Measurements from ENCODE around the gene WDR70.
"Not testable (repeated sequence)": the region's sequence is repeated elsewhere in the genome, so short reads cannot be mapped to it uniquely, and the experiment has no call there.

WDR70 gene

DNA sequence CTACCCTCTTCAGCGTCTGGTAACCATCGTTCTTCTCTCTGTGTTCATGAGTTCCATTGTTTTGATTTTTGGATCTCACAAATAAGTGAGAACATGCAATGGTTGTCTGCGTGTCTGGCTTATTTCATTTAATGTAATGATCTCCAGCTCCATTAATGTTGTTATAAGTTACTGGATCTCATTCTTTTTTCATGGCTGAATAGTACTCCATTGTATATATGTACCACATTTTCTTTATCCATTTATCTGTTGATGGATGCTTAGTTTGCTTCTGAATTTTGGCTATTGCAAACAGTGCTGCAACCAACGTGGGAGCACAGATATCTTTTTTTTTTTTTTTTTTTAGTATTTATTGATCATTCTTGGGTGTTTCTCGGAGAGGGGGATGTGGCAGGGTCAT, 139.2 kb downstream of the WDR70 start:
- not testable (repeated sequence) for DNase-seq

DNA sequence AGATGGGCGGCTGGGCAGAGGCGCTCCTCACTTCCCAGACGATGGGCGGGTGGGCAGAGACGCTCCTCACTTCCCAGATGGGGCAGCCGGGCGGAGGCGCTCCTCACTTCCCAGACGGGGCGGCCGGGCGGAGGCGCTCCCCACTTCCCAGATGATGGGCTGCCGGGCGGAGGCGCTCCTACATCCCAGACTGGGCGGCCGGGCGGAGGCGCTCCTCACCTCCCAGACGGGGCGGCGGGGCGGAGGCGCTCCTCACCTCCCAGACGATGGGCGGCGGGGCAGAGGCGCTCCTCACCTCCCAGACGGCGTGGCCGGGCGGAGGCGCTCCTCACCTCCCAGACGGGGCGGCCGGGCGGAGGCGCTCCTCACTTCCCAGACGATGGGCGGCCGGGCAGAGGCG, 140.2 kb downstream of the WDR70 start:
- DNase-seq = no peak

DNA sequence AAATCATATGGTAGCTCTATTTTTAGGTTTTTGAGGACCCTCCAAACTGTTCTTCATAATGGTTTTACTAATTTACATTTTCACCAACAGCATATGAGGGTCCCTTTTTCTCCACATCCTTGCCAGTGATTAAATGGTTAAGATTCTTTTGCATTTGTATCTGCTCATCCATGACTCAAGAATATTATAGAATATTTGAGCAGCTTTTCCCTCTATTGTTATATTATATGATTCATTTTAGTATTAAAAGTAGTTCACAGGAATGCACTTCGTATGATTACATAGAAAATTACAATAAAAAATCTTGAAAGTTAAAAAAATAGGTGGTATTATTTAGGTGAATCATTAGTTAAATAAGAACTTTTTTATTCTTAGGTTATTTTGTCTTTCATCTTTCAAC, 140.7 kb downstream of the WDR70 start:
- DNase-seq = no peak

DNA sequence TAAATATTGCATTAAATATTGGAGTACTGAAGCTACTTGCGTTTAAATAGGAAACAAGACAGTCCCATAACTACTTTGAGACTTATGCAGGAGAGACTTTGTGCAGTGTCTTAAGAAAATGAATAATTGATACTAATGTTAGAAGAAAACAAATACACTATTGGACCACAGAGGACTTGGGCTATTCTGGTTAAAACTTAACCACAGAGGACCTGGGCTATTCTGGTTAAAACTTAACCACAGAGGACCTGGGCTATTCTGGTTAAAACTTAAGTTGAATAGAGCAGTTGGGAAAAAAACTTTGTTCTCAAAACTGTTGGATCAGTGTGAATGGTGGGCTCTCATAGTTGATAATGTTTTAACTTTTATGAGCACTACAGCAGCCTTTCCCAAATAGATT, 141.7 kb downstream of the WDR70 start:
- DNase-seq = no peak

DNA sequence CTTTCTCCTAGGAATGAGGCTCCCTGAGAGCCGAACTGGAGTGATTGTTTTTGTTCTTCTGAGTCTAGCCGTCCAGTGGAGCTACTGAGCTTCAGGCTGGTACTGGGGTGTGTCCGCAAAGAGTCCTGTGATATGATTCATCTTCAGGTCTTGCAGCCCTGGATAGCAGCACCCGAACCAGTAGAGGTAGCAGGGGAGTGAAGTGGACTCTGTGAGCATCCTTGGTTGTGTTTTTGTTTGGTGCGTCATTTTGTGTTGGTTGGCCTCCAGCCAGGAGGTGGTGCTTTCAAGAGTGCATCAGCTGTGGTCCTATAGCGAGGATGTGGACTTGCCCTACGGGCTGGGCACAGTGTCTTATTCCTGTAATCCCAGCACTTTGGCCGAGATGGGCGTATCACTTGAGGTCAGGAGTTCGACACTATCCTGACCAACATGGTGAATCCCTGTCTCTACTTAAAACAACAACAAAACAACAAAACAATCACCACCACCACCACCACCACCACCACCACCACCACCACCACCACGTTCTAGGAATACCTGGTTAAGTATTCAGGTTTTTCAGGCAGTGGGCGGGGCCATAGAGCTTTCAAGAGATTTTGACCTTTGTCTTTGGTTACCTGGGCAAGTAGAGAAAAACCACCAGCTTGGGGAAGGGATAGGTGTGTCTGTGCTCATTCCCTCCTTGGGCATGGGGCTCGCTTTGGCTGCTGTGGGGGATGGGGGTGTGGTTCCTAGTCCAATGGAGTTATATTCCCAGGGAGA, 154.0 kb downstream of the WDR70 start:
- no peak for DNase-seq

DNA sequence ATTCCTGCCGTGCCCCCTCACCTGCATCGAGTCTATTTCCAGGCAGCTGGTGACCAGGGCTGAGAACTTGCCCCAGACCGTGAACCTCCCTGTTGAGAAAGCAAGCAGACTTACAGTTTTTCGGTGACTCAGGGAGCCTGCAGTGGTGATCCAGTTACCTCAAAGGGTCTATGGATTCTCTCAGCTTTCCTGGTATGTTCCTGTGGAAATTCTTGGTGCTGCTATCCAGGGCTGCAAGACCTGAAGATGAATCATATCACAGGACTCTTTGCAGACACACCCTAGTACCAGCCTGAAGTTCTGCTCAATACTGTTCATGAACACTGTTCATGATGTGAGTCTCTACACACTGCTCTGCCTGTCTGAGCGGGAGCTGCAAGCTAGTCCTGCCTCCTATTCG, 154.7 kb downstream of the WDR70 start:
- DNase-seq = no peak

DNA sequence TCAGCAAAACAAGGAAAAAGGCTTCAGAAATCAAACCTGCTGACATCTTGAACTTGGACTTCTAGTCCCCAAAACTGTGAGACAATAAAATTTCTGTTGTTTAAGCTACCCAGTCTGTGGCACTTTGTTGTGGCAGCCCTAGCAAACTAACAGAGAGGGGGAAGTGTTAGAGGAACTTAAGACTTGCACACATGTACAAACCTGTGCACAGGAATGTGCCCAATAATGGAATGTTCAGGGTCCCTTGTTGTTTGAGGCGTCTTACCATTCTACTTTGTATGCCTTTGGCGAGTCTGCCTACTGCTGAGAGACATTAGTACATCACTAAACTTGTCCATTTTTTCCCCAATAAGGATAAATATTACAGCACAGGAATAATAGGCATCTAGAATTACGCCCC, 160.3 kb downstream of the WDR70 start:
- no peak for DNase-seq

DNA sequence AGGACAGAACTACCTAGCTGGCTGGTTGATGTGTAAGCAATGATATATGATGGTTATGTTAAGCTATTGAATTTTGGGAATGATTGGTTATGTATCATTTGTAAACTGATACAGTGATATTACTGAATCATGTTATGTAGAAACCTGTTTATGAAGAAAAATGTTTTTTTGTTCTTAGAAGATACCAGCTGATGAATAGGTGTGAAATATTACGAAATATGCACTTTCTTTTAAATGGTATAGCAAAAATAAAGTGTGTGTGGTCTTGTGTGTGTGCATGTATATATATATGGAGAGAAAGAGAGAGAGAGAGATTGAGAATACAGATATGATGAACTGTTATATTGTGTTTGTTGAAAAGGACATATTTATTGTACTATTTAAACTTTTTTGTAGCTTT, 164.1 kb downstream of the WDR70 start:
- no peak for DNase-seq

DNA sequence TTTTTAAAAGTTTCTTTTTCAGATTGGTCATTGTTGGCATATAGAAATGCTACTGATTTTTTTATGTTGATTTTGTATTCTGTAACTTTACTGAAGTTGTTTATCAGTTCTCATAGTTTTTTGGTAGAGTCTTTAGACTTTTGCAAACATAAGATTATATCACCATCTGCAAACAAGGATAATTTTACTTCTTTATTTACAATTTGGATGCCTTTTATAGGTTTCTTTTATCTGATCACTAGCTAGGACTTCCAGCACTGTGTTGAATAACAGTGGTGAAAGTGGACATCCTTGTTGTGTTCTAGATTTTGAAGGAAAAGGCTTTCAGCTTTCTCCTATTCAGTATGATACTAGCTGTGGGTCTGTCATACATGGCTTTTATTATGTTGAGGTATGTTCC, 170.3 kb downstream of the WDR70 start:
- DNase-seq = no peak

DNA sequence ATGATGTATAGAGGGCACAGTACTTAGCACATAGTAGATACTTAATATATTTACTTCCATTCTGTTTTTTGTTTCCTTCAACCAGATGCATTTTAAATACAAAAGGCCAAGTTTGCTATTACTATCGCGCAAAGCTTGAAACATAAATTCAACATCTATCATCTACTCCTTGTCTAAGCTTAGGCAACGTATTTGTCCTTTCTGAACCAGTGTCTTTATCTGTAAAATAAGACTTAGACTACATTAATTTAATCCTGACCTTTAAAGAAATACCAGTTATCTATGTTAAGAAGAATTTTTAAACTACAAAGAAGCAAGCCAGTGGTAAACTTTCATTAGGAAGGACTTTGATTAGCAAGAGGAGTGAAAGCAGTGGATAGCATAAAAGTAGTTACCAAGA, 173.0 kb downstream of the WDR70 start:
- no peak for DNase-seq

DNA sequence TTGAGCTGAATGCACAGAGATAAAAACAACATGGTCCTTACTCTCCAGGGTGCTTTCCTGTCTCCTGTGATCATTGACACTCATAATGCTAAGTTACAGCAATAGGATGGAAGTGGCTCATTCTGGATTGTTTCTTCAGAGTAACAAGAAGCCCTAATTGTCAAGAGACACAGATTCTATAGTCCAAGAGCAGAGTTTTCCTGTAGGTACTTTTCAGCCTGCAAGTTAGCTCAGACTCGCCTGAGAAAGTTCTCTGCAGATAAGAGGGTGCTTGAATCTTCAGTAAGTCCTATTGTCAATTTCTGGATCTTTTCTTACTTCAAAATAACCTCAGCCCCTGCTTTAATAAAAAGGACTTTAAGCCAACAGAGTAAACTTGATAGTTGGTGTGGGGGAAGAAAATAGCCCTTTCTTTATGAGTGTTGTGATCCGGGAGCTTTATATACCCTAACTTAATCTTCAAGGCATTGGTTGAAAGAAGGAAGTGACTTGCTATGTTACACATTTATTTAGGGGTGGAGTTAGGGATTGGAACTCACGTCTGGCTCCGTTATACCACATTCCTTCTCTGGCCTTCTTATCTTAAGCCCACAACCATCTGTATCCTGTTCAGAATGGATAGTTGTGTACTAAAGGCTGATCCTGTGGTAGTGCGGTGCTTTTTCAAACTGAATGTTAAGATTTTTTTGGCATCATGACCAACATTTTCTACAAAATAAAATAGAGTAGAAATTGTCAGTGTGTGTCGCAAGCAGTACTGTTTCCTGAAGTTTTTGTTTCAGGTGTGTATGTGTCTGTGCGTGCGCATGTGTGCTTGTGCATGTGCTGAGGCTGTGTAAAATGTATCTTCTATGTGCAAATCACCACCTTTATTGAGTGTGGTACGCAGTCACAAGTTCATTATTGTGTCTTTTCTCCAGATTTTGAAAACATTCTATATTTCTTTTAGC, 173.9 kb downstream of the WDR70 start:
- DNase-seq = no peak

DNA sequence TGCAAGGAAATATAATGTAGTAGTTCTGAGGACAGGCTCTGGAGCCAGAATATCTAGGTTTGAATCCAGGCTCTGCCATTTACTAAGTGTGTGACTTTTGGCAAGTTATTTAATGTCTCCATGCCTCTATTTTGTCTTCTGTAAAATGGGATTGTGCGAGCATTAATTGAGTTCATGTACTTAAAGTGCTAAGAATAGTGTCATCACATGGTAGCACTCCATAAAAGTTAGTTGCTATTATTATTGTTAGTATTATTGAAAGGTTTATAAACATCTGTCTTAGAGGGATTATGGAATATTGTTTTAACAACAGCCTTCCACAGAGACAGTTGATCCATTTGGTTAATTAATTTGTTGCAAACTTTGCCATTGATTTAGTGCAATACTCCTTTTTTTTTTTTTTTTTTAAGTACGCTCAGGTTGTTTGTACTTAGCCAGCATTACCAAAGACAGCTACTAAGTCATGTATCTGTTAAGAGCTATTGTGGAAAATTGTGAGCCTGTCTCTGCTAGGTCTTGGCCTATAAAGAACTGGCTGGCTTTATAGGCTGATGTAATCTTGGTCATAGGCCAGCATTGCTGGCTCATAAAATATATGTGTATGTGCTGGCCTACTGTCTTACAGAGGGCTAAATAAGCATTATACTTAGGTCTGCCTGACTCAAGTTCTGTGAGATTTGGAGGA, 174.7 kb downstream of the WDR70 start:
- DNase-seq = no peak

DNA sequence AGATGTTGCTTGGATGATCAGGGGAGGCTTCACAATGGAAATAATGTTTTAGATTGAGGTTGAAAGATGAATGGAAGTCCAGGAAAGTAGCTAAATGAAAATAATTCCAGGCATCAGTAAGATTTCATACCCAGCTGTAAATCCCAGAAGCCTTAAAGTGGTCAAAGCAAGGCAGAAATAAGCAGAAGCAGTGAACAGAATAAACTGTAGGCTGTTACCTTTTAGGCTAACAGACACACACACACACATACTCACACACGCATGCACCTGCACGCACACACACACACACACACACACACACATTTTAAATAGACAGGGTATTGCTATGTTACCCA, 175.3 kb downstream of the WDR70 start:
- no peak for DNase-seq

DNA sequence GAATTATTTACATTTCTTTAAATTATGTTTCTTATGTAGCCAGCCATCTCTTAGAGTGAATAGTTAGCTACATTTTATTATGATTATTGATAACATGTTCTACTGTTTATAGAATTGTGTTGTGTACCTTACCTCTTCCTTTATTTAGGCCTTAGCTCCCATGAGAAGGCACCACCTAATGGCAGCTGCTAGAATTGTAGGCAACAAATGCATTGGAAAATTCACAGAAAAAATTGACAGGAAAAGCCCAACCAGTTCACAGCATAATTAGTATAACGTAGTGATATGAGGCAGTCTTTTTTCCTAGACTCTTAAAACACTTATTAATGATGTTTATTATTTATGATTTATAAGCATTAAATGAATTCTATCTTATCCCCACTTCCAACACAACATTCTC, 175.8 kb downstream of the WDR70 start:
- no peak for DNase-seq

DNA sequence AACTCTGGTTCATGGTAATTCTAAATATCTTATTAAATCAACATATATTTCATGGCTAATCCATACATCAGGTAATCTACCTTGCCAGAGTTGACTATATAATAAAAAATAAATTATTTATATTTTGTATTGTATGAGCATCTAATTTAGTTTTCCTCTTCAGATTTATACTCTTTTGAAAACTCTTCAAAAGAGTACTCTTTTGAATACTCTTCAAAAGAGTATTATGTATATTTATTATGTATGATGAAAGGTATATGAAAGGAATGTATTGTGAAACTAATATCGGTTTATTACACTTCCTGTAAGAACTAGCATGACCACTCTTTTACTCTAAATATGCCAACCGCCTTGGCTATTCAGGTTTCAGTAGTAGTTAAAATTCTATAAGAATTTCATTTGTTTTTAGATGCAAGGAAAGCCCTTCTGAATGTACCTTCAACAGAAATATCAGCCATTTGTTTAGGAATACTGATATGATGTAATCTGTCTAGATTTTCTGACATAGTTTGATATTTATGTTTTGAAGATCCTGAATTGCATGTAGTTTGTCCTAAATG, 178.7 kb downstream of the WDR70 start:
- DNase-seq = no peak

DNA sequence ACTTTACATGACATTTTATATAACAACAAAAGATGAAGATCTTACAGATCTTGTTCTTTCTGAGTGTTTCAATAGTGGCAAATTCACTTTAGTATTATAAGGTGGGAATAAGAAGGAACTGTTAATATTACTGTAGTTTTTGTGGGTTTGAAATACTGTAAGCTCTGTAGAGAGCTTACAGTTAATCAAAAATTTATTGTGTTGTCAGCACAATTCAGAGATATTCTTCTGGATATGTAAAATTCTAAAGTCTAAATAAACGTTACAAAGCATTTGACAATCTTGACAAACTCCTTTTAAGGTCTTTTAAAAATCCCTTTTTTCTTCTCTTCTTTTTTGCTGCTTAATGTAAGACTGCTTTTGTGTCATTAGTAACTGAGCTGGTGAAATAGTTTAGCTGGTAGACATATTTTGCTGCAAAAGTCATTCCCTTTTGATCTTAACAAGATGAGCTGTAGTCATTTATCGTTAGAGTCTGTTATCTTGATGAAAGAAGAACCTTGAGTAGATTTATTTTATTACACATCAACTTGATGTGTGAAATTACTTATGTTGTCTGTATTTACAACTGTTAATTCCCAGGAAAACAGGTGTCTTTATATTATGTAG, 186.0 kb downstream of the WDR70 start:
- no peak for DNase-seq

DNA sequence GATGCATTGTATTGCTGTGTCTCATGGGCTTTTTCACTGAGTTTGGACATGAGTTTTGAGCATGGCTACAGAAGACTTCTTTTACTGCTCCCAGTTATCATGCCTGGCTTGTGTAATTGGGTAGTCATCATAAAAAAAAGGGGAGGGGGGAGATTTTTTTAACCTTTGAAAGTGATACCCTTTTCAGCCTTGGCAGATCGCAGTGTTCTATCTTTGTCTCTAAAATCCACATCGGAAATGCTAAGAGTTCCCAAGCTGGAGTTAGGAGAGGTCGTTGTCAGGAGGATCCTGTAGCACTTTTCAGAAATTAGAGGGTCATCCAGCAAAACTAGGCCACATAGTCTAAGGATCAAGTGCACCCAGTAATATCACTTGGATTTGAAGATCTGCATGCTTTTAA, 188.4 kb downstream of the WDR70 start:
- no peak for DNase-seq

DNA sequence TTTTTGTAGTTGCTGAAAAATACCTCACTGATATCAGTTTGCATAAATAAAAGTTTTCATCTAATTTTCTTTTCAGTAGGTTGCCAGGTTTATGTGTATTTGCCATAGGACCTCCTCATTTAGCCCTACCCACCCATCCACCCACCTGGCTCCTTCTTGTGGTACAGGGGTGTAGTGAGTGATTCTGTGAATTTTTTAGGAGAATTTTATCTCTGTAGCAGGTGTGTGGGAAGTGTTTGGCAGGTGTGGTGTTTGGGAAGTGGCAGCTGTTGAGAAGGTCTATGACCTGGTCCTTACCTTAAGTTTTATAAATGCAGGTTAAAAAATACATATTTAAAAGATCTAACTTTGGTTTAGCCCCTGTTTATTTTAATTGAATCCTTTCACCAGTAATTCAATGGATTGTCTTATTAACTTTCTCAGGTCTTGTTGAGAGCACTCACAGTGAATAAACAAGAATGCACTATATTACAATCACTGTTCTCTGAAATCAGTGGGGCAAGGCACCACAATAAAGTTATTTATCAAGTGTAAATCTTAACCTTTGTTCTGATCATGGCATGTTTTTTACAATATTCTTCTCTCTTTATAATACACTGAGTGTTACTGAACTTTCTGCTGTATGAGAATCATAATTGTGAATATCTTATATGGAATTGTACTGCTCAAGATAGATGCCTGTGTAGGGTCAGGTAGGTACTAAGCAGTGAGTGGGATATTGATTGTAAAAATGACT, 189.1 kb downstream of the WDR70 start:
- no peak for DNase-seq

DNA sequence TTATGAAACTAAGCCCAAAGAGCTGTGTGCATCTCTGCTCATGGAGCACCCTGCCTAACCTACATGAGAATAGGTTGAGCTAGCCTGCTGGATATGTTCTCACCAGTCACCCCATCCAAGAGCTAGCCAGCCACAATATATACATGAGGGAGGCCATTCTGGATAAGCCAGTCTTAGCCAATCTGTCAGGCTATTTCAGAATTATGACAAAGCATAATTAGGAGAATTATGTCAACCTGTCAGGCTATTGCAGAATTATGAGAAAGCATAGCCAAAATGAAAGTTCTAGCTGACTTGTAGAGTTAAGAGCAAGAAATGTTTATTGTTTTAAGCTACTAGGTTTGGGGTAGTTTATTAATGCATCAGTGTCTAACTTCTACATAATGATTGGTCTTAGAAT, 189.8 kb downstream of the WDR70 start:
- no peak for DNase-seq

DNA sequence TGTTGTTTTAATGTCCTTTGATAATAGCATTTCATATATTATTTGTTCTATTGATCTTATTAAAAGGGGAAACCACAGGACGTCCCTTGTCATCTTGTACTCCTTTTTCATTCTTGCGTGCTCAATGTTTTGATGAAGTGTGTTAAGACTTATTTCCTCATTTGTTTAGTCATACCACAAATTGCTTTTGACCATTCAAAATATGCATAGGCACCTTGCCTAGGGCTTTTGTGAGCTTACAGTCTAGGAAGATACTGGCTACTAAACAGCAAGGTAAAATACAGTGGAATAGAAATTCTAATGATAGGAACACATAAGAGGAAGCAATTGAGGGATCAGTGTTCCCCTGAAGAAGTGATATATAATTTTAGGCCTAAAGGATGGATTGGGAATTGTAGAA, 190.3 kb downstream of the WDR70 start:
- no peak for DNase-seq

DNA sequence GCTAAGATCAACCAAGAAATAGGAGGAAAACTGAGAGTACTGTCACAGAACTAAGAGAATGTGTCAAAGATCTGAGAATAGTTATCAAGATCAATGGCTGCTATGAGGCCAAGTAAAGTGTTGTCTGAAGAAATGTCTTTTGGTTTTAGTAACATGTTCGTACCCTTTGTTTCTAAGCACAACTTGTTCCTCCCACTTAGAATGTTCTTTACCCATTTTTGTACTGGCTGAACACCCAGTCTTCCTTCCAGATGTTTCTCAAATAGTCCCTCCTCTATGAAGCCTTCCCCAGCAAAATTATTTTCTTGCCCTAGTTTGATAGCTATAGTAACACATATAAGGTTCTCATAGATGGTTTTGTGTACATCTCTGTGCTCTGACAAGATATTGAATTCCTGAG, 191.5 kb downstream of the WDR70 start:
- no peak for DNase-seq

DNA sequence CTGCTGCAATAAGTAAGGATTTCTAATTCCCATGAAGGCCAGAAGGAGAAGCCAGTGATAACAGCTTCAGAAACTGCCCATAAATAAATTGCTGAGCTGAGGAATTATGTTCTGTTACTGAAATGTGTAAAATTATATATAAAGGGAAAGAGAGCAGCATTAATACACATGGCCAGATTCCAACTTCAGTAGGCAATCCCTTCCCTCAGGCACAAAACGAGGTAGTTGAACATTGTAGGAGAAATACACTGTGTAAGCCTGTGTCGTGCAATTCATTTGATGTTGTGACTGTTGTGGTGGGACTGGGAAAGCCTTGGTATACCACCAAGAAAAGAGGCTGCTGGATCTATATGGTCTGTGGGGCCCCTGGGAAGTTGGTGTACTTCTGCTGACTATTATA, 192.9 kb downstream of the WDR70 start:
- DNase-seq = no peak
